Measurements from ENCODE around the gene SEMA7A.

- TF ChIP-seq, protein P1, sequence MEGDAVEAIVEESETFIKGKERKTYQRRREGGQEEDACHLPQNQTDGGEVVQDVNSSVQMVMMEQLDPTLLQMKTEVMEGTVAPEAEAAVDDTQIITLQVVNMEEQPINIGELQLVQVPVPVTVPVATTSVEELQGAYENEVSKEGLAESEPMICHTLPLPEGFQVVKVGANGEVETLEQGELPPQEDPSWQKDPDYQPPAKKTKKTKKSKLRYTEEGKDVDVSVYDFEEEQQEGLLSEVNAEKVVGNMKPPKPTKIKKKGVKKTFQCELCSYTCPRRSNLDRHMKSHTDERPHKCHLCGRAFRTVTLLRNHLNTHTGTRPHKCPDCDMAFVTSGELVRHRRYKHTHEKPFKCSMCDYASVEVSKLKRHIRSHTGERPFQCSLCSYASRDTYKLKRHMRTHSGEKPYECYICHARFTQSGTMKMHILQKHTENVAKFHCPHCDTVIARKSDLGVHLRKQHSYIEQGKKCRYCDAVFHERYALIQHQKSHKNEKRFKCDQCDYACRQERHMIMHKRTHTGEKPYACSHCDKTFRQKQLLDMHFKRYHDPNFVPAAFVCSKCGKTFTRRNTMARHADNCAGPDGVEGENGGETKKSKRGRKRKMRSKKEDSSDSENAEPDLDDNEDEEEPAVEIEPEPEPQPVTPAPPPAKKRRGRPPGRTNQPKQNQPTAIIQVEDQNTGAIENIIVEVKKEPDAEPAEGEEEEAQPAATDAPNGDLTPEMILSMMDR (IDR thresholded peaks at IDR 0.05; ENCODE audit: low read depth, low read length, poor library complexity, severe bottlenecking), result no peak
- no peak for TF ChIP-seq EZH2phosphoT487 (IDR thresholded peaks at IDR 0.05; ENCODE audit: borderline replicate concordance, low read length)
These were observed 49.8 kb downstream of the SEMA7A start for GRCh38 chr15:74383695-74384565.
